PC-9 (cell line): ENCODE measurements around the gene TBC1D24.

Source experiments
- CTCF ChIP-seq: fragments of 200-600 bp; sonication (generic); conservative IDR thresholded peaks from 2 replicates; pipeline ENCODE4 v1.6.1; 2017; ENCODE audit warnings: mixed run types, antibody characterized with exemption, mild to moderate bottlenecking, moderate library complexity
- EZH2 ChIP-seq: fragments of 200-600 bp; sonication (generic); IDR thresholded peaks from 2 replicates; pipeline ENCODE4 v1.8.0; 2017; ENCODE audit warnings: antibody characterized with exemption, low read depth

GRCh38 chr16:2496223-2497115, 21.5 kb downstream of the TBC1D24 start:
- no peak for TF ChIP-seq CTCF
- TF ChIP-seq EZH2: no peak
